Activated T-helper 1 cell treated with anti-CD3 and anti-CD28 coated beads, Interleukin-2, amount 50 U/mL, for 16 hours (primary cell): ENCODE measurements around the gene LCORL.
A peak's percentile ranks its signal among the peaks of the same experiment; 100 is the strongest.
"Not testable (repeated sequence)": the region's sequence is repeated elsewhere in the genome, so short reads cannot be mapped to it uniquely, and the experiment has no call there.

Experiments used
- DNase-seq, 2 donors: peaks; one replicate each; pipeline ENCODE4 v3.0.0-alpha.2; 2020; ENCODE audit warnings: low read depth in 1 of 2, low spot score in 1 of 2

LCORL gene

GRCh38 chr4:18021720-18022571 lies at the start of gene LCORL:
LCORL (minus strand) TSS chr4:18021755; CDS start chr4:18021751, 4 bp downstream.
- DNase-seq = peak; percentile 64 to 73

GRCh38 chr4:18069810-18070209 lies 48.3 kb upstream of the LCORL start:
- no peak for DNase-seq

- DNase-seq = no peak
Measured at GRCh38 chr4:18067031-18067430, 45.5 kb upstream of the LCORL start.

- no peak for DNase-seq
Measured at GRCh38 chr4:18063079-18063478, 41.5 kb upstream of the LCORL start.

- no peak for DNase-seq
Measured at GRCh38 chr4:18057821-18058533, 36.4 kb upstream of the LCORL start.

- no peak for DNase-seq
Measured at GRCh38 chr4:18056030-18056429, 34.5 kb upstream of the LCORL start.

GRCh38 chr4:18052158-18052557 lies 30.6 kb upstream of the LCORL start:
- no peak for DNase-seq

- no peak for DNase-seq
Measured at GRCh38 chr4:18051281-18051680, 29.7 kb upstream of the LCORL start.

- no peak for DNase-seq
Measured at GRCh38 chr4:18050448-18050847, 28.9 kb upstream of the LCORL start.

- DNase-seq = no peak
Measured at GRCh38 chr4:18049446-18049845, 27.9 kb upstream of the LCORL start.

GRCh38 chr4:18042754-18043153 lies 21.2 kb upstream of the LCORL start:
- DNase-seq = no peak

GRCh38 chr4:18042012-18042411 lies 20.5 kb upstream of the LCORL start:
- no peak for DNase-seq

- no peak for DNase-seq
Measured at GRCh38 chr4:18041114-18041513, 19.6 kb upstream of the LCORL start.

- no peak for DNase-seq
Measured at GRCh38 chr4:18039113-18039512, 17.6 kb upstream of the LCORL start.

GRCh38 chr4:18036369-18036768 lies 14.8 kb upstream of the LCORL start:
- not testable (repeated sequence) for DNase-seq

- DNase-seq = no peak
Measured at GRCh38 chr4:18034099-18034498, 12.5 kb upstream of the LCORL start.

- no peak for DNase-seq
Measured at GRCh38 chr4:18033111-18034085, 11.8 kb upstream of the LCORL start.

GRCh38 chr4:18025288-18025687 lies 3.7 kb upstream of the LCORL start:
- no peak for DNase-seq

GRCh38 chr4:18022572-18023050 lies 1.1 kb upstream of the LCORL start:
- DNase-seq = no peak

- DNase-seq = no peak
Measured at GRCh38 chr4:18021470-18021719, 160 bp downstream of the LCORL start.
